Ishikawa (cell line): ENCODE measurements around the gene SELENOS.

Experiments used
- CEBPB ChIP-seq: IDR thresholded peaks from 2 replicates; pipeline ENCODE4 v1.6.1; 2012
- CREB1 ChIP-seq: IDR thresholded peaks from 2 replicates; pipeline ENCODE4 v1.6.1; 2012; ENCODE audit warnings: low read depth
- EGR1 ChIP-seq: IDR thresholded peaks from 2 replicates; pipeline ENCODE4 v1.6.1; 2012
- EP300 ChIP-seq: IDR thresholded peaks from 2 replicates; pipeline ENCODE4 v1.6.1; 2012; ENCODE audit warnings: borderline replicate concordance
- NFIC ChIP-seq: IDR thresholded peaks from 2 replicates; pipeline ENCODE4 v1.6.1; 2012
- RAD21 ChIP-seq: IDR thresholded peaks from 2 replicates; pipeline ENCODE4 v1.6.1; 2012; ENCODE audit warnings: low read depth
- TAF1 ChIP-seq: IDR thresholded peaks from 2 replicates; pipeline ENCODE4 v1.6.1; 2012; ENCODE audit warnings: low read depth, mild to moderate bottlenecking
- TCF12 ChIP-seq: IDR thresholded peaks from 2 replicates; pipeline ENCODE4 v1.6.1; 2012; ENCODE audit warnings: low read depth
- TEAD4 ChIP-seq: IDR thresholded peaks from 2 replicates; pipeline ENCODE4 v1.6.1; 2012
- YY1 ChIP-seq: IDR thresholded peaks from 2 replicates; pipeline ENCODE4 v1.6.1; 2012; ENCODE audit warnings: low read depth
- ZBTB7A ChIP-seq: IDR thresholded peaks from 2 replicates; pipeline ENCODE4 v1.6.1; 2012; ENCODE audit warnings: low read depth
- TF ChIP-seq, protein P1 (sequence below): IDR thresholded peaks from 2 replicates; pipeline ENCODE4 v1.6.1; 2012
- TF ChIP-seq, protein P2 (sequence below): IDR thresholded peaks from 2 replicates; pipeline ENCODE4 v1.6.1; 2012; ENCODE audit warnings: low read depth, mild to moderate bottlenecking
- TF ChIP-seq, protein P3 (sequence below): IDR thresholded peaks from 2 replicates; pipeline ENCODE4 v1.6.1; 2012

DNA sequence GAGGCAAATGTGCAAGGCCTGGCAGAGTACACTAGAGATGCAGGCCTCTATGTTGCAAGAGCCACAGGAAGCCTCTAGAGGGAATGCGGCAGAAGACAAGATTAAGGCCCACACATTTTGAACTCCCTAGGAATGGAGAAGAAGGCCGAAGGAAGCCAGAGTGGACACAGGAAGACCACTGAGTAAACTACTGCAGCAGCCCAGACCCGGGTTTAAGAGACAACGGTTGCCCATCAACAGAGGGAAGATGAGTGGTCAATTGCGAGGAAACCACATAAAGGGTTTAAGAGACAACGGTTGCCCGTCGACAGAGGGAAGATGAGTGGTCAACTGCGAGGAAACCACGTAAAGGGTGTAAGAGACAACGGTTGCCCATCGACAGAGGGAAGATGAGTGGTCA, 40.0 kb downstream of the SELENOS start:
- TF ChIP-seq, protein P1, sequence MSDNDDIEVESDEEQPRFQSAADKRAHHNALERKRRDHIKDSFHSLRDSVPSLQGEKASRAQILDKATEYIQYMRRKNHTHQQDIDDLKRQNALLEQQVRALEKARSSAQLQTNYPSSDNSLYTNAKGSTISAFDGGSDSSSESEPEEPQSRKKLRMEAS, result no peak
- no peak for TF ChIP-seq ZBTB7A
- no peak for TF ChIP-seq EP300
- no peak for TF ChIP-seq TAF1
- no peak for TF ChIP-seq EGR1
- TF ChIP-seq CREB1, result no peak
- TF ChIP-seq, protein P2, sequence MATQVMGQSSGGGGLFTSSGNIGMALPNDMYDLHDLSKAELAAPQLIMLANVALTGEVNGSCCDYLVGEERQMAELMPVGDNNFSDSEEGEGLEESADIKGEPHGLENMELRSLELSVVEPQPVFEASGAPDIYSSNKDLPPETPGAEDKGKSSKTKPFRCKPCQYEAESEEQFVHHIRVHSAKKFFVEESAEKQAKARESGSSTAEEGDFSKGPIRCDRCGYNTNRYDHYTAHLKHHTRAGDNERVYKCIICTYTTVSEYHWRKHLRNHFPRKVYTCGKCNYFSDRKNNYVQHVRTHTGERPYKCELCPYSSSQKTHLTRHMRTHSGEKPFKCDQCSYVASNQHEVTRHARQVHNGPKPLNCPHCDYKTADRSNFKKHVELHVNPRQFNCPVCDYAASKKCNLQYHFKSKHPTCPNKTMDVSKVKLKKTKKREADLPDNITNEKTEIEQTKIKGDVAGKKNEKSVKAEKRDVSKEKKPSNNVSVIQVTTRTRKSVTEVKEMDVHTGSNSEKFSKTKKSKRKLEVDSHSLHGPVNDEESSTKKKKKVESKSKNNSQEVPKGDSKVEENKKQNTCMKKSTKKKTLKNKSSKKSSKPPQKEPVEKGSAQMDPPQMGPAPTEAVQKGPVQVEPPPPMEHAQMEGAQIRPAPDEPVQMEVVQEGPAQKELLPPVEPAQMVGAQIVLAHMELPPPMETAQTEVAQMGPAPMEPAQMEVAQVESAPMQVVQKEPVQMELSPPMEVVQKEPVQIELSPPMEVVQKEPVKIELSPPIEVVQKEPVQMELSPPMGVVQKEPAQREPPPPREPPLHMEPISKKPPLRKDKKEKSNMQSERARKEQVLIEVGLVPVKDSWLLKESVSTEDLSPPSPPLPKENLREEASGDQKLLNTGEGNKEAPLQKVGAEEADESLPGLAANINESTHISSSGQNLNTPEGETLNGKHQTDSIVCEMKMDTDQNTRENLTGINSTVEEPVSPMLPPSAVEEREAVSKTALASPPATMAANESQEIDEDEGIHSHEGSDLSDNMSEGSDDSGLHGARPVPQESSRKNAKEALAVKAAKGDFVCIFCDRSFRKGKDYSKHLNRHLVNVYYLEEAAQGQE, result no peak
- TF ChIP-seq TEAD4, result no peak
- no peak for TF ChIP-seq CEBPB
- TF ChIP-seq, protein P3, sequence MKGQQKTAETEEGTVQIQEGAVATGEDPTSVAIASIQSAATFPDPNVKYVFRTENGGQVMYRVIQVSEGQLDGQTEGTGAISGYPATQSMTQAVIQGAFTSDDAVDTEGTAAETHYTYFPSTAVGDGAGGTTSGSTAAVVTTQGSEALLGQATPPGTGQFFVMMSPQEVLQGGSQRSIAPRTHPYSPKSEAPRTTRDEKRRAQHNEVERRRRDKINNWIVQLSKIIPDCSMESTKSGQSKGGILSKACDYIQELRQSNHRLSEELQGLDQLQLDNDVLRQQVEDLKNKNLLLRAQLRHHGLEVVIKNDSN, result no peak
- no peak for TF ChIP-seq TCF12
- TF ChIP-seq YY1, result no peak
- TF ChIP-seq NFIC, result no peak
- TF ChIP-seq RAD21, result no peak
